ENCODE measurements around the gene BEND6.

DNA sequence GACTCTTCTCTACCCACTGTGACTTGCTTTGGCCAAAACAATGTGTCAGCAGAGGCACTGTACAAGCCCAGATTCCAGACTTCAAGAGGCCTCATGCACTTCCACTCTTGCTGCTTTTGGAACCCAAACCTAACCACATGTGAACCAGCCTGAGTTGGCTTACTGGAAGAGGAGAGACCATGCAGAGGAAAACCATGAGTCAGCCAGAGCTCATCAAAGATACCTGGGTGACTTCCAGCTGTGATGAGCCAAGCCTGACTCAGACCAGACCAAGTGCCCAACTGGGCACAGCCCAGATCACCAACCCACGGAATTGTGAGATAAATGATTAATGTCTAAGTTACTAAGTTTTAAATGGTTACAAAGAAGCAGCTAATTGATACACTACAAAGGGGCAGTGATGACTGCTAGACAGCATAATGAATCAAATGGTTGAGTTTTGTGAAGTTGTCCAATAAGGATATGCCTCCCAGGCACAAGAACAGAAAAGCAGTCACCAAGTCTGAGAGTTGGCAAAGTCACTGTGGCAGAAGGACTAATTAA is 16.2 kb upstream of the BEND6 start:
- no peak for TF ChIP-seq GATA2 (IDR thresholded peaks at IDR 0.05; ENCODE audit: low read depth, low read length)
- no peak for TF ChIP-seq GATA3 (IDR thresholded peaks at IDR 0.05; ENCODE audit: low read depth, low read length)
